NT2/D1 (cell line): ENCODE data around the gene GNPTG.

Experiments
- YY1 ChIP-seq: IDR thresholded peaks from 2 replicates; pipeline ENCODE4 v1.6.1; 2011; ENCODE audit not compliant: insufficient read length, insufficient read depth
- ZNF274 ChIP-seq: IDR thresholded peaks from 2 replicates; pipeline ENCODE4 v1.6.1; 2011; ENCODE audit warnings: mild to moderate bottlenecking, low read depth, low read length

- TF ChIP-seq ZNF274 (no peak), YY1 (no peak)
Measured at GRCh38 chr16:1338119-1338730, 13.5 kb upstream of the GNPTG start.
